Mesenchymal stem cell (in vitro differentiated cells and primary cell): ENCODE measurements around the gene FSTL4.

Experiments used
- DNase-seq: peaks from one replicate; pipeline ENCODE4 v3.0.0-alpha.2; 2013
- H2AFZ ChIP-seq: one replicate; pipeline ENCODE4 v1.6.1; 2013; ENCODE audit warnings: low read depth, mild to moderate bottlenecking, control low read depth, inconsistent platforms, low read length, moderate library complexity
- H2AK5ac ChIP-seq: 2 replicates; pipeline ENCODE4 v1.6.1; 2013; ENCODE audit warnings: low read length, moderate library complexity, mild to moderate bottlenecking, inconsistent platforms; ENCODE audit not compliant: severe bottlenecking
- H2BK120ac ChIP-seq: one replicate; pipeline ENCODE4 v1.6.1; 2013; ENCODE audit warnings: low read depth, mild to moderate bottlenecking, inconsistent platforms, low read length, moderate library complexity
- H2BK12ac ChIP-seq, 2 experiments: one replicate each; pipeline ENCODE4 v1.6.1; 2013; ENCODE audit warnings: inconsistent platforms in 2 of 2, low read length in 2 of 2, mild to moderate bottlenecking in 2 of 2, moderate library complexity in 2 of 2, control low read depth in 1 of 2
- H2BK15ac ChIP-seq: one replicate; pipeline ENCODE4 v1.6.1; 2013; ENCODE audit warnings: mild to moderate bottlenecking, low read depth, inconsistent platforms; ENCODE audit not compliant: poor library complexity, severe bottlenecking
- H2BK5ac ChIP-seq: 2 replicates; pipeline ENCODE4 v1.6.1; 2013; ENCODE audit warnings: low read depth, mild to moderate bottlenecking, low read length, control low read depth, inconsistent platforms; ENCODE audit not compliant: poor library complexity, severe bottlenecking
- H3K14ac ChIP-seq, 2 experiments: one replicate each; pipeline ENCODE4 v1.6.1; 2013; ENCODE audit warnings: inconsistent platforms in 2 of 2, low read length in 2 of 2, control low read depth in 1 of 2, mild to moderate bottlenecking in 1 of 2, moderate library complexity in 1 of 2
- H3K18ac ChIP-seq, 2 experiments: one replicate each; pipeline ENCODE4 v1.6.1; 2013; ENCODE audit warnings: inconsistent platforms in 2 of 2, low read length in 2 of 2, control low read depth in 1 of 2, low read depth in 1 of 2, mild to moderate bottlenecking in 1 of 2
- H3K23ac ChIP-seq, 2 experiments: one replicate each; pipeline ENCODE4 v1.6.1; 2013; ENCODE audit warnings: inconsistent platforms in 2 of 2, low read length in 2 of 2, mild to moderate bottlenecking in 2 of 2, moderate library complexity in 2 of 2, control low read depth in 1 of 2
- H3K27ac ChIP-seq: 2 replicates; pipeline ENCODE4 v1.5.1; 2013; ENCODE audit warnings: mild to moderate bottlenecking, moderate library complexity, low read length, control low read depth, inconsistent platforms; ENCODE audit not compliant: poor library complexity, severe bottlenecking
- H3K27me3 ChIP-seq, 2 experiments: 2 replicates each; pipeline versions ENCODE4 v1.6.1 to v1.7.0; 2013; ENCODE audit warnings: low read length in 2 of 2, mild to moderate bottlenecking in 2 of 2, moderate library complexity in 2 of 2, control low read depth in 1 of 2, inconsistent platforms in 1 of 2; ENCODE audit not compliant: control insufficient read depth in 1 of 2, insufficient read depth in 1 of 2
- H3K36me3 ChIP-seq, 2 experiments: 2 replicates each; pipeline versions ENCODE4 v1.6.1 to v1.7.0; 2013; ENCODE audit warnings: low read length in 2 of 2, control low read depth in 1 of 2, inconsistent platforms in 1 of 2, low read depth in 1 of 2, mild to moderate bottlenecking in 1 of 2; ENCODE audit not compliant: insufficient read depth in 2 of 2, control insufficient read depth in 1 of 2
- H3K4ac ChIP-seq, 2 experiments: one replicate each; pipeline ENCODE4 v1.6.1; 2013; ENCODE audit warnings: inconsistent platforms in 2 of 2, low read length in 2 of 2, mild to moderate bottlenecking in 2 of 2, moderate library complexity in 2 of 2, control low read depth in 1 of 2, low read depth in 1 of 2
- H3K4me1 ChIP-seq: 2 replicates; pipeline ENCODE4 v1.6.1; 2013; ENCODE audit warnings: low read depth, low read length, control low read depth; ENCODE audit not compliant: control insufficient read depth, insufficient read depth
- H3K4me2 ChIP-seq: 2 replicates; pipeline ENCODE4 v1.6.1; 2013; ENCODE audit warnings: low read length, mild to moderate bottlenecking, inconsistent platforms; ENCODE audit not compliant: poor library complexity, severe bottlenecking
- H3K4me3 ChIP-seq, 2 experiments: 2 replicates each; pipeline versions ENCODE4 v1.5.1 to v1.7.0; 2013; ENCODE audit warnings: low read length in 2 of 2, mild to moderate bottlenecking in 2 of 2, control low read depth in 1 of 2, low read depth in 1 of 2; ENCODE audit not compliant: insufficient read depth in 1 of 2
- H3K79me1 ChIP-seq: replicated peaks from 2 replicates; pipeline ENCODE4 v1.6.1; 2013; ENCODE audit warnings: mild to moderate bottlenecking, control low read depth, low read length, inconsistent platforms; ENCODE audit not compliant: poor library complexity, severe bottlenecking
- H3K9ac ChIP-seq: 2 replicates; pipeline ENCODE4 v1.7.0; 2013; ENCODE audit warnings: mild to moderate bottlenecking, low read length, moderate library complexity
- H3K9me3 ChIP-seq: 2 replicates; pipeline ENCODE4 v1.7.0; 2013; ENCODE audit warnings: mild to moderate bottlenecking, low read length; ENCODE audit not compliant: control insufficient read depth
- H4K8ac ChIP-seq: one replicate; pipeline ENCODE4 v1.6.1; 2013; ENCODE audit warnings: inconsistent platforms, mild to moderate bottlenecking, low read length, moderate library complexity
- H4K91ac ChIP-seq: one replicate; pipeline ENCODE4 v1.6.1; 2013; ENCODE audit warnings: mild to moderate bottlenecking, low read length, inconsistent platforms
- WGBS: methylation state at CpG from one replicate; pipeline ENCODE4 v1.1.7; 2013; ENCODE audit warnings: mixed read lengths; 5-methylcytosine and 5-hydroxymethylcytosine counted together

FSTL4 gene

GRCh38 chr5:133357758-133358157, 254.6 kb downstream of the FSTL4 start:
- no peaks in the 10 kb centered on the region for H3K9me3 ChIP-seq
- no peak overlapping the region for H2AK5ac ChIP-seq
- H3K23ac ChIP-seq, result peak overlapping the region in 1 of 2 experiments; percentile 59
- H3K14ac ChIP-seq, result peak overlapping the region in 1 of 2 experiments; percentile 53
- H2BK12ac ChIP-seq, result no peak overlapping the region
- H3K4me2 ChIP-seq, result no peak overlapping the region
- H2AFZ ChIP-seq, result no peak overlapping the region
- no peak overlapping the region for H2BK15ac ChIP-seq
- H2BK5ac ChIP-seq, result no peak overlapping the region
- H3K9ac ChIP-seq, result no peak overlapping the region
- no peak overlapping the region for H3K18ac ChIP-seq
- no peaks in the 10 kb centered on the region for H3K36me3 ChIP-seq
- H3K79me1 ChIP-seq, result no peaks in the 10 kb centered on the region
- no peak overlapping the region for H3K27ac ChIP-seq
- no peak overlapping the region for H3K4ac ChIP-seq
- no peak overlapping the region for H2BK120ac ChIP-seq
- no peak overlapping the region for H4K91ac ChIP-seq
- peaks cover 3% of the 10 kb centered on the region for H3K4me1 ChIP-seq
- 87% methylated on average over 4 of the region's 4 CpGs for WGBS
- H3K27me3 ChIP-seq, result peaks cover 48 to 51% of the 10 kb centered on the region in 2 experiments
- no peak overlapping the region for H3K4me3 ChIP-seq
- H4K8ac ChIP-seq, result no peak overlapping the region
- no peak for DNase-seq

- H3K9me3 ChIP-seq, result no peaks in the 10 kb centered on the region
- DNase-seq, result no peak
- no peak overlapping the region for H4K8ac ChIP-seq
- H2BK12ac ChIP-seq, result no peak overlapping the region
- no peak overlapping the region for H3K4me2 ChIP-seq
- H2BK5ac ChIP-seq, result no peak overlapping the region
- peaks cover 3% of the 10 kb centered on the region for H3K4me1 ChIP-seq
- peaks cover 43 to 45% of the 10 kb centered on the region in 2 experiments for H3K27me3 ChIP-seq
- no peaks in the 10 kb centered on the region for H3K36me3 ChIP-seq
- H3K27ac ChIP-seq, result no peak overlapping the region
- H3K79me1 ChIP-seq, result no peaks in the 10 kb centered on the region
- H3K4ac ChIP-seq, result no peak overlapping the region
- no peak overlapping the region for H2AK5ac ChIP-seq
- H3K9ac ChIP-seq, result no peak overlapping the region
- no peak overlapping the region for H3K4me3 ChIP-seq
- H3K23ac ChIP-seq, result no peak overlapping the region
- WGBS, result 64% methylated on average over 4 of the region's 4 CpGs
- no peak overlapping the region for H3K18ac ChIP-seq
- H2BK120ac ChIP-seq, result no peak overlapping the region
- H2BK15ac ChIP-seq, result no peak overlapping the region
- H2AFZ ChIP-seq, result no peak overlapping the region
- no peak overlapping the region for H4K91ac ChIP-seq
- H3K14ac ChIP-seq, result no peak overlapping the region
These were observed 255.3 kb downstream of the FSTL4 start for GRCh38 chr5:133356984-133357421.

GRCh38 chr5:133356396-133356983, 255.9 kb downstream of the FSTL4 start:
- H3K4ac ChIP-seq, result no peak overlapping the region
- H3K9me3 ChIP-seq, result no peaks in the 10 kb centered on the region
- H3K23ac ChIP-seq, result no peak overlapping the region
- H4K8ac ChIP-seq, result no peak overlapping the region
- H3K27me3 ChIP-seq, result peaks cover 40% of the 10 kb centered on the region in 2 experiments
- no peak overlapping the region for H3K4me2 ChIP-seq
- H3K36me3 ChIP-seq, result no peaks in the 10 kb centered on the region
- H2BK5ac ChIP-seq, result no peak overlapping the region
- no peak overlapping the region for H3K27ac ChIP-seq
- H3K79me1 ChIP-seq, result no peaks in the 10 kb centered on the region
- H2BK12ac ChIP-seq, result no peak overlapping the region
- H3K9ac ChIP-seq, result no peak overlapping the region
- H3K18ac ChIP-seq, result no peak overlapping the region
- H2BK120ac ChIP-seq, result no peak overlapping the region
- H3K4me1 ChIP-seq, result peaks cover 3% of the 10 kb centered on the region
- no peak for DNase-seq
- no peak overlapping the region for H2AFZ ChIP-seq
- no peak overlapping the region for H2BK15ac ChIP-seq
- H4K91ac ChIP-seq, result no peak overlapping the region
- WGBS, result 63% methylated on average over 5 of the region's 5 CpGs
- H3K14ac ChIP-seq, result no peak overlapping the region
- H2AK5ac ChIP-seq, result no peak overlapping the region
- no peak overlapping the region for H3K4me3 ChIP-seq

- Histone ChIP-seq H3K14ac (no peak overlapping the region), H3K23ac (no peak overlapping the region), H3K79me1 (no peaks in the 10 kb centered on the region), H3K27ac (no peak overlapping the region), H4K8ac (no peak overlapping the region), H2AFZ (no peak overlapping the region), H3K4ac (no peak overlapping the region), H4K91ac (no peak overlapping the region), H2BK120ac (no peak overlapping the region), H3K27me3 (peaks cover 33 to 38% of the 10 kb centered on the region in 2 experiments), H2BK15ac (no peak overlapping the region), H3K9ac (no peak overlapping the region), H3K4me2 (no peak overlapping the region), H2BK5ac (no peak overlapping the region), H3K18ac (no peak overlapping the region), H3K4me1 (peaks cover 3% of the 10 kb centered on the region), H3K9me3 (no peaks in the 10 kb centered on the region), H3K4me3 (no peak overlapping the region), H2AK5ac (no peak overlapping the region), H2BK12ac (no peak overlapping the region), H3K36me3 (no peaks in the 10 kb centered on the region)
- 76% methylated on average over 9 of the region's 9 CpGs for WGBS
- DNase-seq, result no peak
These were observed 257.8 kb downstream of the FSTL4 start for GRCh38 chr5:133354323-133355185.
